ENCODE measurements around the gene HLA-A. TPM values are rescaled to one million over a fixed set of nuclear protein-coding genes. Genes with fewer than 3 reads are reported as not detected.

HLA-A gene
- total and polyA plus RNA-seq, 2 experiments from 2014 or later = 170 to 203 TPM

- H3K79me2 ChIP-seq (replicated peaks; ENCODE audit: insufficient read depth) = no peaks in the 10 kb centered on the region
- H3K9me3 Mint-ChIP-seq = no peaks in the 10 kb centered on the region; the same call in 2 of the 3 replicates
- peaks cover 17% of the 10 kb centered on the region for H3K27me3 Mint-ChIP-seq (ENCODE audit: insufficient read depth, low read depth, poor library complexity)
- 0 out of 2 replicates have a peak, but pooled peaks cover 7% of the 10 kb centered on the region for H4K20me1 ChIP-seq (replicated peaks; ENCODE audit: insufficient read depth)
- ATAC-seq (no peak), DNase-seq (ENCODE audit: low spot score) (no peak)
- TF ChIP-seq REST (IDR thresholded peaks at IDR 0.05; ENCODE audit: unreplicated experiment) (no peak), ZNF462 (CRISPR knock-in tag; IDR thresholded peaks at IDR 0.05) (no peak), ETS1 (IDR thresholded peaks at IDR 0.05) (no peak)
- H3K9me2 ChIP-seq (ENCODE audit: insufficient read depth) = no peaks in the 10 kb centered on the region
- H3K36me3 Mint-ChIP-seq (ENCODE audit: low read depth) = no peaks in the 10 kb centered on the region; the same call in 2 of the 3 replicates
- H3K4me2 ChIP-seq = no peak overlapping the region
- no peaks in the 10 kb centered on the region for H3K36me3 ChIP-seq (ENCODE audit: insufficient read depth)
- peaks cover 6% of the 10 kb centered on the region for H3K4me1 Mint-ChIP-seq
- H3K4me3 Mint-ChIP-seq = no peak overlapping the region
- H3K27ac ChIP-seq (ENCODE audit: low read depth) = no peak overlapping the region
- H2AFZ ChIP-seq = no peak overlapping the region
- no peaks in the 10 kb centered on the region for H3F3A ChIP-seq (replicated peaks; ENCODE audit: low read depth)
- H3K27ac Mint-ChIP-seq = no peak overlapping the region
- peaks cover 4% of the 10 kb centered on the region for H3K4me1 ChIP-seq (ENCODE audit: insufficient read depth)
- H3K4me3 ChIP-seq = no peak overlapping the region
- peaks cover 23% of the 10 kb centered on the region for H3K27me3 ChIP-seq (ENCODE audit: insufficient read depth)
Measured at GRCh38 chr6:29982097-29982496, 39.8 kb downstream of the HLA-A start.
